Endothelial cell (in vitro differentiated cells): ENCODE results near the gene B3GNT3. TPM values are rescaled to one million over a fixed set of nuclear protein-coding genes. Genes with fewer than 3 reads are reported as not detected.

Source experiments
- DNase-seq: peaks from one replicate; pipeline ENCODE4 v3.0.0; 2021; ENCODE audit warnings: low spot score
- H3K27ac Mint-ChIP-seq: one replicate; pipeline ENCODE4 v1.8.0; 2021; ENCODE audit warnings: mixed read lengths, inconsistent platforms; ENCODE audit not compliant: unreplicated experiment
- H3K27me3 Mint-ChIP-seq: one replicate; pipeline ENCODE4 v1.8.0; 2021; ENCODE audit warnings: mild to moderate bottlenecking, moderate library complexity, mixed read lengths, inconsistent platforms; ENCODE audit not compliant: unreplicated experiment
- H3K36me3 Mint-ChIP-seq: one replicate; pipeline ENCODE4 v1.8.0; 2021; ENCODE audit warnings: mild to moderate bottlenecking, low read depth, mixed read lengths, inconsistent platforms; ENCODE audit not compliant: unreplicated experiment
- H3K4me1 Mint-ChIP-seq: one replicate; pipeline ENCODE4 v1.8.0; 2021; ENCODE audit warnings: mild to moderate bottlenecking, mixed read lengths, inconsistent platforms; ENCODE audit not compliant: unreplicated experiment
- H3K4me3 Mint-ChIP-seq: one replicate; pipeline ENCODE4 v1.8.0; 2021; ENCODE audit warnings: mild to moderate bottlenecking, mixed read lengths, inconsistent platforms; ENCODE audit not compliant: unreplicated experiment
- H3K9me3 Mint-ChIP-seq: one replicate; pipeline ENCODE4 v1.8.0; 2021; ENCODE audit warnings: mixed read lengths, inconsistent platforms; ENCODE audit not compliant: unreplicated experiment
- CTCF ChIP-seq: fragments of 200-600 bp; sonication (generic); IDR thresholded peaks from one replicate; pipeline ENCODE4 v1.5.0; 2021; ENCODE audit warnings: antibody characterized with exemption; ENCODE audit not compliant: unreplicated experiment
- total RNA-seq: library from RNA; stranded (reverse); fragmentation: NEBNext Ultra II Directional; extraction: Animal tissue kit (Norgen Biotek cat#: 25700); gene quantifications from one replicate; pipeline ENCODE4 v1.2.1, GENCODE V29; 2021; ENCODE audit not compliant: unreplicated experiment

B3GNT3 gene
- total RNA-seq, 1 donor from 2014 or later = 0.77 TPM

DNA sequence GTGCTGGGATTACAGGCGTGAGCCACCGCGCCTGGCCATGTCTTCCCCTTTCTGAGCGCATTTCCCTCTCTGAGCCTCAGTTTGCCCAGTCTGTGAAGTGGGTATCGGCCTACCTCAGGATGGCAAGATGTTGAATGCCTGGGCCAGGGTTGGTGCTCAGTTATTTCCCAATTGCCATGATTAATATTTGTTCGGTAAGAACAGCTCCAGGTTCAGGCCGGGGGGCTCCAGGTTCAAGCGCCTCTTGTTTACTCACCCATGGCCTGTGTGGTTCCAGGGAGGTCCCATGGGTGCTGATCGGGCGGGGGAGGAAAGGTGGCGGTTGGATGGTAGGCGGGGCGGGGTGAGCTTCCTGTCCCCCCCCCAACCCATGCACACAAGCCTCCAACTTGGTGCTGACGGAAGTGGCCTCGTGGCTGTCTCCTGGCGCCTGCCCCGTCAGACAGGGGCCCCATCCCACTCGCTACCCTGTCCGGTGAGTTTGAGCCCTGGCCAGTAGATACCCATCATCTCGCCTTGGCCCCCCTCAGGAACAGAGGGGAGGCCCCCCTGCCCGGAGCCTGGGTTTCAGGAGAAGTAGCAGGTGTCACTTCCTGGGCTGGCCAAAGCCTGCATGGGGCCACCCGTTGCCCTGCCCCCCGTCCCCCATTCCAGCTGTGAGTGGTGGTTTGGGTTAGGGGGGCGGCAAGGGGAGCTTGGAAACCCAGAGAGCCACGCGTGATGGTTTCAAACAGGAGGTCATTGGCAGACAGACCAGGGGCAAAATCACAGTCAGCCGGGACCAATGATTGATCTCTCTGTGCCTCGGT is 43.6 kb upstream of the B3GNT3 start, which contains the start of gene FCHO1:
TSS of gene FCHO1 (plus strand) at position 375 of the 809 bp plus-strand sequence. CDS start 3,688 bp downstream, outside the sequence.
- no peak within 1 kb of the TSS for H3K27ac Mint-ChIP-seq
- no peak for TF ChIP-seq CTCF

GRCh38 chr19:17751912-17752273 is 43.0 kb upstream of the B3GNT3 start:
- Mint-ChIP-seq H3K9me3 (no peaks in the 10 kb centered on the region), H3K36me3 (no peaks in the 10 kb centered on the region), H3K27ac (no peak overlapping the region), H3K4me3 (no peak overlapping the region), H3K4me1 (no peaks in the 10 kb centered on the region), H3K27me3 (peaks cover 7% of the 10 kb centered on the region)
- no peak for TF ChIP-seq CTCF
- DNase-seq = no peak

More for the DNA sequence above, 43.6 kb upstream of the B3GNT3 start, which contains the start of gene FCHO1:
- Mint-ChIP-seq H3K9me3 (no peaks in the 10 kb centered on the region), H3K27me3 (peaks cover 10% of the 10 kb centered on the region), H3K36me3 (no peaks in the 10 kb centered on the region), H3K4me1 (no peaks in the 10 kb centered on the region), H3K4me3 (no peak within 1 kb of the TSS)
- no peak for DNase-seq

DNA sequence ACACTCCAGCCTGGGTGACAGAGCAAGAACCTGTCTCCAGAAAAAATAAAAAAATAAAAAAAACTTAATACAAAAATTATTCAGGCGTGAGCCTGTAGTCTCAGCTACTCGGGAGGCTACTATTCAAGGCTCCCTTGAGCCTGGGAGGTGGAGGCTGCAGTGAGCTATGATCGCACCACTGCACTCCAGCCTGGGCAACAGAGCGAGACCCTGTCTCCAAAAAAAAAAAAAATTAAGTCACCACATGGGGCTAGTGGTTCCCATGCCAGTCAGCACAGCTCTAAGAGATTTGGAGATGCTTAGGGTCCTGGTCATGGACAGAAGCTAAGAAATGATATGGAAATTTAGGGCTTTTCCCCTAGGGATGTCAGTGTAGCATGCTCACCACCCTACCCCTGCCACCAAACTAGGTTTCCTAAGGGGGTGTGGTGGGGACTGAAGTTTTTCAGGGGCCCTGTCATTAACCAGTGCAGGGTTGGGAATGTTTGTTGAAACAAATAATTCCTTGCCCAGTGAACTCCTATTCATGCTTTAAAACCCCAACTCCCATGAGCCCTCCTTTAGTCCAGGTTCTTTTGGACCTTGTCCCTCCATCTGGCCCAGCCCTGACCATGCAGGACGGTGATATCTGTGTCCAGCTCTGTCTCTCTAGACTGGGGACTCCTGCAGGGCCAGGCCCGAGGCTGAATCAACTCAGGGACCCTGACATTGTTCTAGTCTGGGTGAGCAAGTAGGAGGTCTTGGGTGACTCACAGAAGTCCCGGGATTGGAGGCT is 41.9 kb upstream of the B3GNT3 start:
- H3K4me1 Mint-ChIP-seq = peaks cover under 1% of the 10 kb centered on the region
- no peak for TF ChIP-seq CTCF

DNA sequence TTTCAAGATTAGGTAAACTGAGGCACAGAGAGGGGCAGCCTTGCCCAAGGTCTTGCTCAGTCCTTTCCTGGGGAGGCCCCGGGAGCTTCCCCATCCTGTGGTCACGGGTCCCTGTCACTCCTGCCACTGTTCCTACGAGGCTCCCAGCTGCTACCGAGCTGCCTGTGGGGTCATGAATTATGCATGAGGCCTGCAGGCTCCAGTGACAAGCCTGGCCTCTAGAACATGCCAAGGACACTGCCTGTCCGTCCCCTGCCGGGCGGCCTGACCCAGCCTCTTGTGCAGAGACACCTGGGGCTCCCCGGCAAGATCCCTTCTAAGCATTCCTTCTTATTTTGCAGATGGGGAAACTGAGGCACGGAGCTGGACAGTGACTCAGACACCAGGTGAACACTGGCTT is 41.0 kb upstream of the B3GNT3 start:
- Mint-ChIP-seq H3K4me3 (no peak overlapping the region), H3K36me3 (no peaks in the 10 kb centered on the region), H3K27ac (no peak overlapping the region), H3K27me3 (peaks cover 10% of the 10 kb centered on the region), H3K9me3 (no peaks in the 10 kb centered on the region), H3K4me1 (peaks cover 3% of the 10 kb centered on the region)
- DNase-seq = no peak
- no peak for TF ChIP-seq CTCF

More for the DNA sequence above, 41.9 kb upstream of the B3GNT3 start:
- DNase-seq = no peak
- Mint-ChIP-seq H3K4me3 (no peak overlapping the region), H3K9me3 (no peaks in the 10 kb centered on the region), H3K27ac (no peak overlapping the region), H3K27me3 (peaks cover 7% of the 10 kb centered on the region), H3K36me3 (no peaks in the 10 kb centered on the region)
